GM21737 (cell line): Measurements from ENCODE around the gene IER2.
"Not testable (repeated sequence)": the region's sequence is repeated elsewhere in the genome, so short reads cannot be mapped to it uniquely, and the experiment has no call there.

ENCODE experiments used
- ATAC-seq: cut with Tn5 transposase; IDR thresholded peaks from one replicate; pipeline ENCODE4 v1.9.1; 2021; ENCODE audit warnings: mild to moderate bottlenecking, moderate library complexity; ENCODE audit not compliant: unreplicated experiment

Gene IER2

DNA sequence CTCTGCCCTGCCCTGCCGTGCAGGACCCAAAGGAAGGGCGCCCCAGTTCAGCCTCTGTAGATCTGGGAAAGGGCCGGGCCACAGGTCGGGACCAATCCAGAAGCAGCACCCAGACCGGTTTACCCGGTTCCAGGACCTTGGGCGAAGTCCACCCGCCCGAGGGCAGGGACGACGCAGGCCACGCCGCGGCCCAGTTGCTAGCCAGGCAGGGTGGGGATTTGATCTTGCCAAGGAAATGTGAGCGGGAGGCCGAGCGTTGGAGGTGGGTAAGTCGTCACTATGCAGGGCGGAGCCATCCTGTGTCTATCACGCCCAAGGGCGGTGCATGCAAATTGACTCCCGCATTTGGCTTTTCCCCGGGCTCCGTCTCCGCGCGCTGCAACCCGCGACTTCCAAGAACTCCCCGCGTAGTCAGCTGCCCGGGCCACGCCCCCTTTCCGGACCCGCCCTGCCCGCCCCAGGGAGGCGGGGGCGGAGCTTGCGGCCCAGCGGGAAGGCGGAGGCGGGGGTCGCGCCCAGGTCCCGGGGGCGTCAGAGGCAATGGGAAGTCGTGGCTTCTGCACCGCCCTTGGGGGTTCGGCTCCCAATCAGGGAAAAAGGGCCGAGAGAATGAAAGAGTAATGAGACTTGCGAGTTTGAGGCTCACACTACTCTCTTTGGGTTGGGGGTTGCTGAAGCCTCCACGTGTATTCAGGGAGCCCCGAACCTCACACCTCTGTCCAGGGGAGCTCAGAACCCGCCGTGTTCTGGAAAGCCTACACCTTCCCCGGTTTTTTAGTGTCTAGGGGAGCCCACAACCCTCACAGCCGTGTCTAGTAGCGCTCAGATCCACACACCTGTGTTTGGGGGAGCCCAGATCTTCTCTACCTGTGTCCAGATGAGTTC, 12.8 kb downstream of the IER2 start:
- peak; percentile 36 for ATAC-seq

DNA sequence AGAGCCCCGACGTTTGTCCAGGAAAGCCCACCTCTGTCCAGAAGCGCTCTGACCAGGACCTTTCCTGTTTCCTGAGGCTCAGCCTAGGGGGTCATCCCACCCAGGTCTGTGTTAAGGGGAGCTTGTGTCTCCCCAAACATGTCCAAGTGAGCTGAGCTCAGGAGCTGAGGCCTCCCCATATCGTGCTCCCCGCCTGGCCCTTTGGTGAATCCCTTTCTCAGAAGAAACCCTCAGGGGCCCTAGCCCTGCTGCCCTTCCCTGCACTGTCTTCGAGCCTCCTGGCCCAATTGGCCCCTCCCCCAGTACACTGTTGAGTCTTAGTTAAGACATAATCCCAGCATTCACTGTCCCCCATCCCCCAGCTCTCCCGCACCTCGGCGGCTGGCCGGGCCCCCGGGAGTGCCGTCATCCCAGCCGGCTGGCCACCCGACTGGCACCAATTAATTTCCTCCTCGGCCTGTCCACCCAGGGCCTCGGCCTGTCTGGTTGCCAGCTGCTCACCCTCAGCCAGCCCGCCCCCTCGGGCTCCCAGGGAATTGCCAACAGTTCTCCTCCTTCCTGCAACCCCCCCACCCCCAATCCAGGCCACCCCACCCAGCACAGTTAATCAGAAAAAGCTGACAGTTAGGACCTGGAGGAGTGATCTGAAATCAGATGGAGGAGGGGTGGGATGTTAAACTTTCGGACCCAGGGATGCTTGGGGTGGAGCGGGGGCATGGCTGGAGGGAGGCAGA, 13.6 kb downstream of the IER2 start:
- ATAC-seq: no peak

DNA sequence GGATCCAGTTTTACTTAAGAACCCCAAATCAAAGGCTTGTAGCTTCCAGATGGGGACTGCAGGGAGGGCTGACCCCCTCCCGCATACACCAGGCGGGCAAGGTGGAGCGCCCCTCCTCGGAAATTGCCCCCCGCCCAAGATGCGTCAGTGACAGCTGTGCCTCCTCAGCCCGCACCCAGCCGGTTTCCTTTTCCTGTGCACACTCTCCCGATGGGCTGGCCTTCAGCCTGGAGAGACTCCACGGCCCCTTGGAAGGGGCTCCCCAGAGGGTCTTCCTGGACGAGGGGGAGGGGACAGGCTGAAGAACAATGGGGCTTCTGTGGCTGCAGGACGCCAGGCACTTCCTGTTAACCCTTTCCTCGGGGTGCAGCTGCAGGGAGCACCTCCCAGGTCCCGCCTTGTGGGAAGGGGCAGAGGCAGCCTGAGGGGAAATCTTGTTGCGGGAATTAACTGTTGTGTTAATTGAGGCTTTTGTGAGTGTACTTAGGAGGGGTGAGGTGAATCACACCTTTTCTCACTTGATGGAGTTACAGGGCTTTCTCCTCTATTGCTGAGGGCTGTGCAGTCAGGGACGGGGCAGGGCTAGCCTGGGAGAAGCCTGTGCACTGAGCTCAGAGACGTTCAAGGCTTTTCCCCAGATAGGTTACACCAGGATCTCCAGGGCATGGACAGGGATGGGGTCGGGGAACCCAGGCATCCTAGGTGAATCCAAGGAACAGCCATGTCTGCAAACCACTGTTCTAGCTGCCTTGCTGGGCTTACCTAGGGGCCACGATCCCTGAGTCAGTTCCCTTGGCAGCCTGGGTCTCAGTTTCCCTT, 14.3 kb downstream of the IER2 start:
- no peak for ATAC-seq

DNA sequence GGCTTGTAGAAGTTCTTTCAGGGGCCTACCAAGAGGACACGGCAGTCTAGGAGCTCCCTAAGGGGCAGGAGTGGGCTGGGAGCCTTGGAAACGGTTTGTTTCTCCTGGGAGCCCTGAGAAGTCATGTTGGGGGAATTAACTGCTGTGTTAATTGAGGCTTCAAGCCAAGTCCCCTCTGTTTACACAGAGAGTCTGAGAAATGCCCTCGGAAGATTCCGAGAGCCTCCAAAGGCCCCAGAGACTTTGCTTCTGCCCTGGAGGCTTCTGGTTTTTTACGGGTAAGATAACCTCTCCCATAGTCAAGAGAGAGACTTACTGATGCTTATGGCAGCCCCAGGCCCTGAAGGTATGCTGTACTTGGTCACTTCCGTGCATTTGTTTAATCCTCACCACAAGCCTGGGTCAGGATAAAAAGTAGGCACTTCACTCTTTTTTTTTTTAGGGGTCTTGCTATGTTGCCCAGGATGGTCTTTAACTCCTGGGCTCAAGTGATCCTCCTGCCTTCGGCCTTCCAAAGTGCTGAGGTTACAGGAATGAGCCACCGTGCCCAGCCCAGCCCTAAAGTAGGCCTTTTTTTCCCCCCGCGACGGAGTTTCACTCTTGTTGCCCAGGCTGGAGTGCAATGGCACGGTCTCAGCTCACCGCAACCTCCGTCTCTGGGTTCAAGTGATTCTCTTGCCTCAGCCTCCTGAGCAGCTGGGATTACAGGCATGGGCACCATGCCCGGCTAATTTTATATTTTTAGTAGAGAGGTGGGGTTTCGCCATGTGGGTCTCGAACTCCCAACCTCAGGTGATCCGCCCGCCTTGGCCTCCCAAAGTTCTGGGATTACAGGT, 15.2 kb downstream of the IER2 start:
- no peak for ATAC-seq

DNA sequence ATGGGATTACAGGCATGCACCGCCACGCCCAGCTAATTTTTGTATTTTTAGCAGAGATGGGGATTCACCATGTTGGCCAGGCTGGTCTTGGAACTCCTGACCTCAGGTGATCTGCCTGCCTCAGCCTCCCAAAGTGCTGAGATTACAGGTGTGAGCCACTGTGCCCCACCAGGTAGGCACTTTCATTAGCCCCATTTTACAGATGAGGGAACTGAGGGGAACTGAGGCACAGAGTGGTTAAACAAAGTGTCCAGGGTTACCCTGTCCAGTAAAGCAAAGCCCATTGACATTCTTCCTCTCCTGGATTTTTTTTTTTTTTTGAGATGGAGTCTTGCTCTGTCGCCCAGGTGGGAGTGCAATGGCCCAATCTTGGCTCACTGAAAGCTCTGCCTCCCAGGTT, 15.9 kb downstream of the IER2 start:
- ATAC-seq: not testable (repeated sequence)

DNA sequence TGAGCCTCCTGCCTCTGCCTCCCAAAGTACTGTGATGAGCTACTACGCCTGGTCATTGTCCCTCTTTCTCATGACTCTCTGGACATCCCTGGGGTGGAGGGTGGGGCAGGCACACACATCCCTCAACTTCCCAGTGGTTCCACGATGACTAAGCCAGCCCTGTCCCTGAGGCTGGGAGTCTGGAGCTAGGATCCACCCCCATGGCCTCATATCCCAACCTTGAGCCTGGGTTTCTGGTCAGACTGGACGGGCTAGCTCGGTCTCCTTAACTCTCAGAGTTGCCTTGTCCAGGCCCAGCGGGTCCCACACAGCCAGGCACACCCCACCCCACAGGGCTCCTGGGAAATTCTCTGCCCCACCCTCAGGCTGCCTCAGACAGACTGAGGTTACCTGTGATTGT, 19.6 kb downstream of the IER2 start:
- ATAC-seq: no peak

DNA sequence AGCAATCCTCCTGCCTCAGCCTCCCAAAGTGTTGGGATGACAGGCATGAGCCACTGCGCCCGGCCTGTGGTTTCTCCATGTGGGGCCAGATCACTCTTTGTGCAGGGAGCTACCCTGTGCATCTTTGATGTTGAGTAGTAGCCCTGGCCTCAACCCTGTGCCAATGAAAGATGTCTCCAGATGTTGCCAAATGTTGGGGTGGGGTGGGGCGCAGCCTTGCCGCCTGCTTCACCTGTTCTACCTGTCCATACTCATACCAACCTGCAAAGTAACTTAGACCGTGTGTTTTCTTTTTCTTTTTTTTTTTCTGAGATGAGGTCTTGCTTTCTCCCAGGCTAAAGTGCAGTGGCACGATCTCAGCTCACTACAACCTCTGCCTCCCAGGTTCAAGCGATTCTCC, 20.9 kb downstream of the IER2 start:
- ATAC-seq: no peak

DNA sequence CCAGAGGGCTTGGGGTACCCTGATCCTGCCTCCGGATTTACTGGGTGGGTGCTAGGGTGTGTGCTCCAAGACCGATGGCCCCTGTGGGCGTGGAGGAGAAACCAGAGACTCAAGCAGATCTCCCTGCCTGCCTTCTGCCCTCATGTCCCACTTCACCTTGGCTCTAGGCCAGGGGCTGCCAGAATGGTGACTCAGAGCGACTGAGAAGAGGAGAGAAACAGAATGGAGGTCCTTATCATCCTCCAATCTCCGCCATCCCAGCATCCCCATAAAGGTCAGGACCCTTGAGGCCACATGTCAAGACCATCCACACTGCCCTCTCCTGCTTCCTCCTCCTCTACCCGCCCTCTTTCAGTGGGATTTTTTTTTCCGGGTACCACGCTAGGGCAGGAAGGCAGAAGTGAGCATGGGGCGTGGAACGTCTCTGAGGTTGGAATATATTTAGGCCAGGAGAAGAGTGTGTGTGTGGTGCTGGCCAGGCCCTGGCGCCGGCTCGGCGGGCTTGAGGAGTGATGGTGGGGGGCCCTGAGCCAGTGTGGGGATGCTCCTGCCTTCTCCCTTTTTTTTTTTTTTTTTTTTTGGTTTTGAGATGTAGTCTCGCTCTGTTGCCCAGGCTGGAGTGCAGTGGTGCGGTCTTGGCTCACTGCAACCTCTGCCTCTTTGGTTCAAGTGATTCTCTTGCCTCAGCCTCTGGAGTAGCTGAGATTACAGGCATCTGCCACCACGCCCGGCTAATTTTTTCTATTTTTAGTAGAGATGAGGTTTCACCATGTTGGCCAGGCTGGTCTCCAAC, 22.3 kb downstream of the IER2 start:
- no peak for ATAC-seq

DNA sequence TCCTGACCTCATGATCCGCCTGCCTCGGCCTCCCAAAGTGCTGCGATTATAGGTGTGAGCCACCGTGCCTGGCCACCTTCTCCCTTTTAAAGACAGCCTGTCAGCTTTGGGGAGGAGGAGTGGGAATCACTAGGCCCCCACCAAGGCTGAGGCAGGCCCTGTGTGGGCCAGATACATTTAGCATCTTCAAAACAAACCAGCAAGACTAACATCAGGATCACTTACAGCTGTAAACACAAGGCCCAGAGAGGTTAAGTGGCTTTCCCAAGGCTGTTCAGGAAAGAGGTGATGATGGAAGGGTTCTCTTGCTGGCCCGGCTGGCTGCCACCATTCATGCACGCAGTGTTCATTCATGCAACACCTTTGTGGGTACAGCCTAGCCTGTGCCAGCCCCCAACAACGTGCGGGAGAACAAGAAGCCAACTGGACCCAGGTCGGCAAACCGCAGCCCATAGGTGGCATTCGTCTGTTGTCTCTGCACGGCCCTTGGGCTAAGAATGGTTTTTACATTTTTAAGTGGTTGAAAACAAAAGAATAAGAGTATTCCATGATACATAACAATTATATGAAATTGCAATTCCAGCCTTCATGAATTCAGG, 23.0 kb downstream of the IER2 start:
- no peak for ATAC-seq

DNA sequence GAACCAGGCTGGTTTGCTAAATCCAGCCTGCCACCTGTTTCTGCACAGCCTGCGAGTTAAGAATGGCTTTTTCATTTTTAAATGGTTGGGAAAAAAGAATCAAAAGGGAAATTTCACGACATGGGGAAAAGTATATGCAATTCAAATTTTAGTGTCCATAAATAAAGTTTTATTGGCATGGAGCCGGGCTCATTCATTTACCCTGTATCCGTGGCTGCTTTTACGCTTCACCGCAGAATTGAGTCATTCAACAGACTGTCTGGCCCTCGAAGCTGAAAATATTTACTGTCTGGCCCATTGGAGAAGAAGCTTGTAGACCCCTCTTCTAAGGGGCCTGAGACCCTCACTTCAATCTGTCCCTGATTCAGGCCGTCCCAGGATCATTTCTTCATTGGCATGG, 26.1 kb downstream of the IER2 start:
- ATAC-seq: no peak

DNA sequence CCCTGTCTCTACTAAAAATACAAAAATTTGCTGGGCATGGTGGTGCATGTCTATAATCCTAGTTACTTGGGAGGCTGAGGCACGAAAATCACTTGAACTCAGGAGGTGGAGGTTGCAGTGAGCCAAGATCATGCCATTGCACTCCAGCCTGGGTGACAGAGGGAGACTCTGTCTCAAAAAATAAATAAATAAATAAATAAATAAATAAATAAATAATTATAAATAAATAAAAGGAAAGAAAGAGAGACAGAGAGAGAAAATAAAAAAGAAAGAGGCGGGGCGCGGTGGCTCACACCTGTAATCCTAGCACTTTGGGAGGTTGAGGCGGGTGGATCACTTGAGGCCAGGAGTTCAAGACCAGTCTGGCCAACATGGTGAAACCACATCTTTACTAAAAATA, 27.4 kb downstream of the IER2 start:
- ATAC-seq: not testable (repeated sequence)

DNA sequence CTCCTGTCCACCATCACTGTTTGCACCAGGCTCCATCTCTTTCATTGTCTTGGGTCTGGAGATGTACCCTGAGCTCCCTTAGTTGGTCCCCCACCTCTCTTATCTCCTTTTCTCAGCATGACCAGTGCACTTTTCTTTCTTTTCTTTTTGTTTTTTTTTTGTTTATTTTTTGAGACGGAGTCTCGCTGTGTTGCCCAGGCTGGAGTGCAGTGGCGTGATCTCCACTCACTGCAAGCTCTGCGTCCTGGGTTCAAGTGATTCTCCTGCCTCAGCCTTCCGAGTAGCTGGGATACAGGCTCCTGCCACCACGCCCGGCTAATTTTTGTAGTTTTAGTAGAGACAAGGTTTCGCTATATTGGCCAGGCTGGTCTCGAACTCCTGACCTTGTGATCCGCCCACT, 28.1 kb downstream of the IER2 start:
- ATAC-seq: not testable (repeated sequence)

DNA sequence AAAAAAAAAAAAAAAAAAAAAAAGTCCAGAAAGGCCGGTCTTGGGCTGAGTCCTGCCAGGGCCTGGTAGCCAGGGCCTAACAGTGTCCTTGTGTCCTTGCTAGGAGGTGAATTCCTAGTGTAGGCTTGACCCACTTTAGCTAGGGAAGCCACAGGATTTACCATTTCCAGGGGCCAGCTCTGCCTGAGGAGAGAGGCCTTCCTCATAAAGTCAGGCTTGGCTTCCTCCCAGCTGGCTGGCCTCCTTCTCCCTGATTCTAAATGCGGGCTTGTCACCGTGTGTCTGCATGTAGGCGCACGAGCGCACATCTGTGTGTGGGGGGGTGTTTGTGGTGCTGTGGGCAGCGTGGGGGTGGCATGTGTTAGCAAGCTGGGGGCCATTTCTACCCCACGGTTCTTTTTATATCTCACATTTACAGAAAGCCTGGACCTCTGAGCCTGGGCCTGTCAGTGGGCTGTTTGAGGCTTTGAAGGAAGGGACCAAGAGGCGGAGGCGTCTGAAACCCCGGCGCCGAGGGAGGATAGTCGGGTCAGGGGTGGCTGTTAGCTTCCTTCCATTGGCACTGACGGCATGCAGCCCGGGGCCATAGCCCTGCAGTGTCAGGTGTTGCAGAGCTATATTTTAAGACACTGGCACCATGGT, 31.7 kb downstream of the IER2 start:
- no peak for ATAC-seq

DNA sequence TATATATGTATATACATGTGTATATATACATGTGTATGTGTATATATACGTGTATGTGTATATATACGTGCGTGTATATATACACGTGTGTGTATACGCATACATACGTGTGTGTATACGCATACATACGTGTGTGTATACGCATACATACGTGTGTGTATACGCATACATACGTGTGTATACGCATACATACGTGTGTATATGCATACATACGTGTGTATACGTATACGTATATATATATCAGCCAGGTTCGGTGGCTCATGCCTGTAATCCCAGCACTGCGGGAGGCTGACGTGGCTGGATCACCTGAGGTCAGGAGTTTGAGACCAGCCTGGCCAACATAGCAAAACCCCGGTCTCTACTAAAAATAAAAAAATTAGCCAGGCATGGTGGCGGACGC, 34.7 kb downstream of the IER2 start:
- ATAC-seq: not testable (repeated sequence)

DNA sequence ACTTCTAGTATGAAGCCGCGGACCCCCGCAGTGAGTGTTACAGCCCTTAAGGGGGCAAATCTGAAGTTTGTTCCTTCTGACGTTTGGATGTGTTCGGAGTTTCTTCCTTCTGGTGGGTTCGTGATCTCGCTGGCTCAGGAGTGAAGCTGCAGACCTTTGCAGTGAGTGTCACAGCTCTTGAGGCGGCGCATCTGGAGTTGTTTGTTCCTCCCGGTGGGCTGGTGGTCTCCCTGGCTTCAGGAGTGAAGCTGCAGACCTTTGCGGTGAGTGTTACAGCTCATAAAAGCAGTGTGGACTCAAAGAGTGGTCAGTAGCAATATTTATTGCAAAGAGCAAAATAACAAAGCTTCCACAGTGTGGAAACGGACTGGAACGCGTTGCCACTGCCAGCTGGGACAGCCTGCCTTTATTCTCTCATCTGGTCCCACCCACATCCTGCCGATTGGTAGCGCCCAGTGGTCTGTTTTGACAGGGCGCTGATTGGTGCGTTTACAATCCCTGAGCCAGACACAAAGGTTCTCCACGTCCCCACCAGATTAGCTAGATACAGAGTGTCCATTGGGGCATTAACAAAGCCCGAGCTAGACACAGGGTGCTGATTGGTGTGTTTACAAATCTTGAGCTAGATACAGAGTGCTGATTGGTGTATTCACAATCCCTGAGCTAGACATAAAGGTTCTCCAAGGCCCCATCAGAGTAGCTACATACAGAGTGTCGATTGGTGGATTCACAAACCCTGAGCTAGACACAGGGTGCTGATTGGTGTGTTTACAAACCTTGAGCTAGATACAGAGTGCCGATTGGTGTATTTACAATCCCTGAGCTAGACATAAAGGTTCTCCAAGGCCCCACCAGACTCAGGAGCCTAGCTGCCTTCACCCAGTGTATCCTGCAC, 35.8 kb downstream of the IER2 start:
- not testable (repeated sequence) for ATAC-seq

DNA sequence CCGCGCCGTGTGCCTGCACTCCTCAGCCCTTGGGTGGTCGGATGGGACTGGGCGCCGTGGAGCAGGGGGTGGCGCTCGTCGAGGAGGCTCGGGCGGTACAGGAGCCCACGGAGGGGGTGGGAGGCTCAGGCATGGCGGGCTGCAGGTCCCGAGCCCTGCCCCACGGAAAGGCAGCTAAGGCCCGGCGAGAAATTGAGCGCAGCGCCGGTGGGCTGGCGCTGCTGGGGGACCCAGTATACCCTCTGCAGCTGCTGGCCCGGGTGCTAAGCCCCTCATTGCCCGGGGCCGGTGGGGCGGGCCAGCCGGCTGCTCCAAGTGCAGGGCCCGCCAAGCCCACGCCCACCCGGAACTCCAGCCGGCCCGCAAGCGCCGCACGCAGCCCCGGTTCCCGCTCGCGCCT, 36.5 kb downstream of the IER2 start:
- ATAC-seq: not testable (repeated sequence)

DNA sequence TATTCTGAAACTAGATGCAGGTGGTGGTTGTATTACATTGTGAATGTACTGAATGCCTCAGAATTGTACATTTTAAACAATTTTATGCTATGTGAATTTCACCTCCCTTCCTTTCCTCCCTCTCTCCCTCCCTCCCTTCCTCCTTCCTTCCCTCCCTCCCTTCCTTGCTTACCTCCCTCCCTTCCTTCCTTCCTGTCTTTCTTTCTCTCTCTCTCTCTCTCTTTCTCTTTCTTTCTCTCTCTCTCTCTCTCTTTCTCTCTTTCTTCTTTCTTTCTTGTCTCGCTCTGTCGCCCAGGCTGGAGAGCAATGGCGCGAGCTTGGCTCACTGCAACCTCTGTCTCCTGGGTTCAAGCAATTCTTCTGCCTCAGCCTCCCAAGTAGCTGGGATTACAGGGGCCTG, 37.2 kb downstream of the IER2 start:
- ATAC-seq: no peak

DNA sequence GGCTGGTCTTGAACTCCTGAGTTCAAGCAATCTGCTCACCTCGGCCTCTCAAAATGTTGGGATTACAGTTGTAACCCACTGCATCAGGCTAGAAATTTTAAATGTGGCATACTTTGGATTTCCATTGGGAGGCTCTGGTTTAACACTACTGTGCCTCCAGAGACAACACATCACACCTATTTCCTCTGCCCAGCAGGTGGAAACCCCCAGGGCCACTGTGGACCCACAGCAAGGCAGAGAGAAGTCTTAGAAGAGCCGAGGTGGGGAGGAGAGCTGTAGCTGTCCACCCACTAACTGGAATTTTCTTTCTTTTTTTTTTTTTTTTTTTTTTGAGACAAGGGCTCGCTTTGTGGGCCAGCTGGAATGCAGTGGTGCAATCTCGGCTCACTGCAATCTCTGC, 39.4 kb downstream of the IER2 start:
- ATAC-seq: no peak
